PC-3 (cell line): ENCODE data around the gene COL3A1.

Experiments
- EZH2 ChIP-seq: fragments of 300-600 bp; sonication (generic); IDR thresholded peaks from one replicate; pipeline ENCODE4 v1.6.1; 2017; ENCODE audit warnings: antibody characterized with exemption, mild to moderate bottlenecking, low read length; ENCODE audit not compliant: unreplicated experiment
- TF ChIP-seq, protein P1 (sequence below): fragments of 300-600 bp; sonication (generic); conservative IDR thresholded peaks from 2 replicates; pipeline ENCODE4 v1.5.1; 2017; ENCODE audit warnings: antibody characterized with exemption, low read depth, mild to moderate bottlenecking, low read length

DNA sequence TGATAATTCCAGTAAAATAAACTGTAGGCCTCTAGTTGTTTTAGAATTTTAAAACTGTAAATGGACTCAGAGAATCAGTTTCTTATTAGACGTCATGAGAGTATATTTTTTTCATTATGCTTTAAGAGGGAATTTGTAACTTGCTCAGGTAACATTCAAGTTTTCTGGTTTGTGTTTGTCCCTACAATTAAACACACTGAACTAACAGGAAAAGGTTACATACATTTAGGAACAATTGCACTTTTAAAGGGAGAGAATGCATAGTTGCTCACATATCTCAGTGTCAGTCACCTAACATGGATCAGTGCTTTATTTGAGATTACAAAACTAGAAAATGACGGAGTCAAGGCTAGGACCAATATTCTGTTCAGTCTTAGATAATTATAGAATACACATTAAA, 3.1 kb downstream of the COL3A1 start:
- TF ChIP-seq, protein P1, sequence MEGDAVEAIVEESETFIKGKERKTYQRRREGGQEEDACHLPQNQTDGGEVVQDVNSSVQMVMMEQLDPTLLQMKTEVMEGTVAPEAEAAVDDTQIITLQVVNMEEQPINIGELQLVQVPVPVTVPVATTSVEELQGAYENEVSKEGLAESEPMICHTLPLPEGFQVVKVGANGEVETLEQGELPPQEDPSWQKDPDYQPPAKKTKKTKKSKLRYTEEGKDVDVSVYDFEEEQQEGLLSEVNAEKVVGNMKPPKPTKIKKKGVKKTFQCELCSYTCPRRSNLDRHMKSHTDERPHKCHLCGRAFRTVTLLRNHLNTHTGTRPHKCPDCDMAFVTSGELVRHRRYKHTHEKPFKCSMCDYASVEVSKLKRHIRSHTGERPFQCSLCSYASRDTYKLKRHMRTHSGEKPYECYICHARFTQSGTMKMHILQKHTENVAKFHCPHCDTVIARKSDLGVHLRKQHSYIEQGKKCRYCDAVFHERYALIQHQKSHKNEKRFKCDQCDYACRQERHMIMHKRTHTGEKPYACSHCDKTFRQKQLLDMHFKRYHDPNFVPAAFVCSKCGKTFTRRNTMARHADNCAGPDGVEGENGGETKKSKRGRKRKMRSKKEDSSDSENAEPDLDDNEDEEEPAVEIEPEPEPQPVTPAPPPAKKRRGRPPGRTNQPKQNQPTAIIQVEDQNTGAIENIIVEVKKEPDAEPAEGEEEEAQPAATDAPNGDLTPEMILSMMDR: no peak
- TF ChIP-seq EZH2: no peak
